ENCODE data around the gene PIK3R6. TPM values are rescaled to one million over a fixed set of nuclear protein-coding genes. Genes with fewer than 3 reads are reported as not detected.

Gene PIK3R6
- total RNA-seq, 1 experiment from 2014 or later: not detected

GRCh38 chr17:8843344-8843743, 24.1 kb downstream of the PIK3R6 start:
- no peaks in the 10 kb centered on the region for H3K4me1 ChIP-seq
- Mint-ChIP-seq H3K9me3 (ENCODE audit: unreplicated experiment) (no peaks in the 10 kb centered on the region), H3K36me3 (ENCODE audit: insufficient read depth, unreplicated experiment) (no peaks in the 10 kb centered on the region), H3K27ac (ENCODE audit: unreplicated experiment) (no peak overlapping the region), H3K27me3 (ENCODE audit: insufficient read depth, unreplicated experiment) (no peaks in the 10 kb centered on the region), H3K4me3 (ENCODE audit: unreplicated experiment) (no peak overlapping the region), H3K4me1 (ENCODE audit: low read depth, unreplicated experiment) (no peaks in the 10 kb centered on the region)
- TF ChIP-seq CTCF (IDR thresholded peaks at IDR 0.05; ENCODE audit: insufficient read depth in 1 of 2, low read depth in 1 of 2, low read length in 1 of 2, severe bottlenecking in 1 of 2, unreplicated experiment in 1 of 2): no peak
- no peaks in the 10 kb centered on the region for H3K27me3 ChIP-seq (replicated peaks; ENCODE audit: control insufficient read depth, insufficient read depth, low read length)
- intact Hi-C loops (cut with micrococcal nuclease; ENCODE audit: unreplicated experiment): no loop called here
- no peak for DNase-seq
- BruUV-seq (replicated peaks): no TSS peak
- no peaks in the 10 kb centered on the region for H3K36me3 ChIP-seq (ENCODE audit: control insufficient read depth, insufficient read depth, low read length)
- no peaks in the 10 kb centered on the region for H3K9me3 ChIP-seq
- ChIA-PET CTCF (interaction anchor here (0.6 kb wide), 1 partner anchor 406 kb away, joined by 3 read pairs; no protein-coding TSS in a partner anchor), POLR2A (no interaction called here)
- no peak overlapping the region for H3K4me3 ChIP-seq (ENCODE audit: low read depth, low read length)

DNA sequence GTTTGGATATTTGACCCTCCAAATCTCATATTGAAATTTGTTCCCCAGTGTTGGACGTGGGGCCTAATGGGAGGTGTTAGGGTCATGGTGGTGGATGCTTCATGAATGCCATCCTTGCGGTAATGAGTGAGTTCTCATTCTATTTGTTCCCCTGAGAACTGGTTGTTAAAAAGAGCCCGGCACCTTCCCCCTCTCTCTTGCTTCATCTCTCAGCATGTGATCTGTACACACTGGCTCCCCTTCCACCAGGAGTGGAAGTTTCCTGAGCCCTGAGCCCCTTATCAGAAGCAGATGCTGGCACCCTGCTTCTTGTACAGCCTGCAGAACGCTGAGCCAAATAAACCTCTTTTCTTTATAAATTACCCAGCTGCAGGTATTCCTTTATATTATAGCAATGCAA, 25.6 kb downstream of the PIK3R6 start:
- intact Hi-C loops (cut with micrococcal nuclease; ENCODE audit: unreplicated experiment): no loop called here
- Histone ChIP-seq H3K36me3 (ENCODE audit: control insufficient read depth, insufficient read depth, low read length) (no peaks in the 10 kb centered on the region), H3K27me3 (replicated peaks; ENCODE audit: control insufficient read depth, insufficient read depth, low read length) (no peaks in the 10 kb centered on the region), H3K4me1 (no peaks in the 10 kb centered on the region), H3K4me3 (ENCODE audit: low read depth, low read length) (no peak overlapping the region), H3K9me3 (no peaks in the 10 kb centered on the region)
- Mint-ChIP-seq H3K27me3 (ENCODE audit: insufficient read depth, unreplicated experiment) (no peaks in the 10 kb centered on the region), H3K36me3 (ENCODE audit: insufficient read depth, unreplicated experiment) (no peaks in the 10 kb centered on the region), H3K9me3 (ENCODE audit: unreplicated experiment) (no peaks in the 10 kb centered on the region), H3K27ac (ENCODE audit: unreplicated experiment) (no peak overlapping the region), H3K4me3 (ENCODE audit: unreplicated experiment) (no peak overlapping the region), H3K4me1 (ENCODE audit: low read depth, unreplicated experiment) (no peaks in the 10 kb centered on the region)
- ChIA-PET CTCF (no interaction called here), POLR2A (no interaction called here)
- TF ChIP-seq CTCF (IDR thresholded peaks at IDR 0.05; ENCODE audit: insufficient read depth in 1 of 2, low read depth in 1 of 2, low read length in 1 of 2, severe bottlenecking in 1 of 2, unreplicated experiment in 1 of 2): no peak
- BruUV-seq (replicated peaks): no TSS peak
- no peak for DNase-seq

GRCh38 chr17:8839410-8839935, 28.0 kb downstream of the PIK3R6 start:
- Mint-ChIP-seq H3K9me3 (ENCODE audit: unreplicated experiment) (no peaks in the 10 kb centered on the region), H3K27ac (ENCODE audit: unreplicated experiment) (no peak overlapping the region), H3K4me1 (ENCODE audit: low read depth, unreplicated experiment) (no peaks in the 10 kb centered on the region), H3K4me3 (ENCODE audit: unreplicated experiment) (no peak overlapping the region), H3K27me3 (ENCODE audit: insufficient read depth, unreplicated experiment) (no peaks in the 10 kb centered on the region), H3K36me3 (ENCODE audit: insufficient read depth, unreplicated experiment) (no peaks in the 10 kb centered on the region)
- no peak for DNase-seq
- POLR2A ChIA-PET: no interaction called here
- Histone ChIP-seq H3K9me3 (no peaks in the 10 kb centered on the region), H3K27me3 (replicated peaks; ENCODE audit: control insufficient read depth, insufficient read depth, low read length) (no peaks in the 10 kb centered on the region), H3K4me3 (ENCODE audit: low read depth, low read length) (no peak overlapping the region), H3K4me1 (no peaks in the 10 kb centered on the region), H3K36me3 (ENCODE audit: control insufficient read depth, insufficient read depth, low read length) (no peaks in the 10 kb centered on the region)
- CTCF ChIA-PET: no interaction called here
- intact Hi-C loops (cut with micrococcal nuclease; ENCODE audit: unreplicated experiment): no loop called here
- TF ChIP-seq CTCF (IDR thresholded peaks at IDR 0.05; ENCODE audit: insufficient read depth in 1 of 2, low read depth in 1 of 2, low read length in 1 of 2, severe bottlenecking in 1 of 2, unreplicated experiment in 1 of 2): no peak
- no TSS peak for BruUV-seq (replicated peaks)
